Endothelial cell of umbilical vein (primary cell): ENCODE data around the gene ZMIZ1. TPM values are rescaled to one million over a fixed set of nuclear protein-coding genes. Genes with fewer than 3 reads are reported as not detected.

ENCODE experiments used
- BruUV-seq: library from RNA; stranded (reverse); fragments of 400-500 nt; replicated peaks from 2 replicates; lab custom pipeline; 2021; lab: Mats Ljungman, UMichigan
- CTCF ChIA-PET: fragments of 300-600, 350-600 bp; sonication (Branson Sonifier 250); formaldehyde crosslinking; loops from one replicate; lab custom pipeline; 2021; ENCODE audit warnings: antibody characterized with exemption, inconsistent platforms; lab: Charles Lee
- POLR2A ChIA-PET: fragments of 300-600, 350-600 bp; sonication (Branson Sonifier 250); formaldehyde crosslinking; loops from one replicate; lab custom pipeline; 2021; ENCODE audit warnings: antibody characterized with exemption, inconsistent platforms; lab: Charles Lee
- DNase-seq: peaks from one replicate; pipeline ENCODE4 v3.0.0-alpha.2; 2011; ENCODE audit warnings: low read depth, low spot score
- FAIRE-seq: peaks from 2 replicates; lab custom pipeline; 2011; peaks lifted over from hg19 to GRCh38; lab: Jason Lieb, UNC
- H2AFZ ChIP-seq: 2 replicates; pipeline ENCODE4 v1.6.0; 2012; ENCODE audit warnings: low read depth, low read length, control low read depth, inconsistent platforms
- H3K27ac ChIP-seq: 2 replicates; pipeline ENCODE4 v1.5.1; 2011; ENCODE audit warnings: low read depth, mild to moderate bottlenecking, control low read depth, low read length, moderate library complexity; ENCODE audit not compliant: insufficient read depth
- H3K27me3 ChIP-seq, 2 experiments: 2 replicates each; pipeline versions ENCODE4 v1.6.0 to v1.6.1; 2011; ENCODE audit warnings: low read length in 2 of 2, mixed read lengths in 1 of 2; ENCODE audit not compliant: control insufficient read depth in 2 of 2, insufficient read depth in 2 of 2
- H3K36me3 ChIP-seq, 2 experiments: 2 replicates in 1 of 2; 3 replicates in 1 of 2; pipeline ENCODE4 v1.5.1; 2011; ENCODE audit warnings: low read length in 2 of 2, mild to moderate bottlenecking in 1 of 2, moderate library complexity in 1 of 2; ENCODE audit not compliant: control insufficient read depth in 2 of 2, insufficient read depth in 2 of 2; ENCODE audit errors: extremely low read depth in 1 of 2
- H3K4me1 ChIP-seq: 3 replicates; pipeline ENCODE4 v1.5.1; 2011; ENCODE audit warnings: mild to moderate bottlenecking, low read length; ENCODE audit not compliant: control insufficient read depth, insufficient read depth; ENCODE audit errors: extremely low read depth
- H3K4me2 ChIP-seq: 2 replicates; pipeline ENCODE4 v1.6.1; 2011; ENCODE audit warnings: low read length, control low read depth, mixed read lengths; ENCODE audit not compliant: insufficient read depth
- H3K4me3 ChIP-seq, 3 experiments: fragments of 200-600 bp in 1 of 3; sonication (generic), shearing (Covaris generic) in 1 of 3; replicated peaks in 1 of 3; 2 replicates each; pipeline ENCODE4 v1.5.1; 2011 to 2016; ENCODE audit warnings: control low read depth in 3 of 3, low read length in 3 of 3, mild to moderate bottlenecking in 2 of 3, inconsistent platforms in 1 of 3, low read depth in 1 of 3, moderate library complexity in 1 of 3; ENCODE audit not compliant: insufficient read depth in 1 of 3
- H3K79me2 ChIP-seq: 2 replicates; pipeline ENCODE4 v1.6.0; 2012; ENCODE audit warnings: low read length, inconsistent platforms; ENCODE audit not compliant: control insufficient read depth, insufficient read depth
- H3K9ac ChIP-seq: replicated peaks from 2 replicates; pipeline ENCODE3; 2011; ENCODE audit warnings: low read length, control low read depth; ENCODE audit not compliant: insufficient read depth; ENCODE audit errors: extremely low read depth
- H3K9me1 ChIP-seq: replicated peaks from 3 replicates; pipeline ENCODE4 v1.6.0; 2011; ENCODE audit warnings: mild to moderate bottlenecking, low read length; ENCODE audit not compliant: control insufficient read depth, insufficient read depth; ENCODE audit errors: extremely low read depth
- H3K9me3 ChIP-seq: replicated peaks from 2 replicates; pipeline ENCODE4 v1.5.1; 2012; ENCODE audit warnings: low read length, inconsistent platforms; ENCODE audit not compliant: control insufficient read depth, insufficient read depth
- H4K20me1 ChIP-seq: replicated peaks from 2 replicates; pipeline ENCODE3; 2011; ENCODE audit warnings: mild to moderate bottlenecking, low read length; ENCODE audit not compliant: control insufficient read depth, insufficient read depth; ENCODE audit errors: extremely low read depth
- CTCF ChIP-seq, 2 donors: IDR thresholded peaks; 1 replicate in 1 of 2; 2 replicates in 1 of 2; pipeline ENCODE4 v1.5.1; 2011; ENCODE audit warnings: low read length in 2 of 2, mild to moderate bottlenecking in 2 of 2, moderate library complexity in 2 of 2, control low read depth in 1 of 2, inconsistent platforms in 1 of 2, low read depth in 1 of 2; ENCODE audit not compliant: insufficient read depth in 1 of 2; ENCODE audit errors: extremely low read depth in 1 of 2
- EZH2 ChIP-seq: IDR thresholded peaks from 2 replicates; pipeline ENCODE4 v1.6.1; 2012; ENCODE audit warnings: borderline replicate concordance, low read depth, mild to moderate bottlenecking, moderate library complexity, low read length, inconsistent platforms; ENCODE audit not compliant: severe bottlenecking
- FOS ChIP-seq: IDR thresholded peaks from 2 replicates; pipeline ENCODE4 v1.6.1; 2011; ENCODE audit warnings: mild to moderate bottlenecking, low read length, moderate library complexity, borderline replicate concordance; ENCODE audit not compliant: insufficient read depth
- GATA2 ChIP-seq: IDR thresholded peaks from 2 replicates; pipeline ENCODE4 v1.7.0; 2011; ENCODE audit warnings: low read depth, mild to moderate bottlenecking, moderate library complexity, mixed read lengths, low read length; ENCODE audit not compliant: insufficient read length, insufficient read depth
- JUN ChIP-seq: IDR thresholded peaks from 2 replicates; pipeline ENCODE4 v1.6.1; 2011; ENCODE audit warnings: borderline replicate concordance, low read depth; ENCODE audit not compliant: insufficient read length, insufficient read depth
- MAX ChIP-seq: IDR thresholded peaks from 2 replicates; pipeline ENCODE4 v1.6.1; 2011; ENCODE audit not compliant: insufficient read depth, insufficient read length
- MYC ChIP-seq: IDR thresholded peaks from one replicate; pipeline ENCODE4 v1.6.1; 2011; ENCODE audit warnings: mild to moderate bottlenecking, low read depth, low read length
- POLR2A ChIP-seq: IDR thresholded peaks from 2 replicates; pipeline ENCODE4 v1.6.1; 2012; ENCODE audit warnings: low read depth, mild to moderate bottlenecking, control low read depth, low read length
- POLR2AphosphoS5 ChIP-seq: IDR thresholded peaks from 2 replicates; pipeline ENCODE4 v1.6.1; 2012; ENCODE audit warnings: low read depth, mild to moderate bottlenecking, control low read depth, low read length, moderate library complexity; ENCODE audit not compliant: insufficient read depth
- dilution Hi-C: fragments of 300-500 bp; cut with MboI; formaldehyde crosslinking; loops from one replicate; pipeline ENCODE4 v1.15.0; 2019; ENCODE audit warnings: low sequenced_read_pairs; ENCODE audit not compliant: extremely low pct_ligation_motif_present
- intact Hi-C: fragments of 100-400 bp; cut with micrococcal nuclease; formaldehyde crosslinking; loops from one replicate; pipeline ENCODE4 v1.10.0; 2022
- polyA plus RNA-seq, 4 experiments: library from polyadenylated mRNA; depleted of rRNA in 3 of 4; stranded (reverse) in 3 of 4; unstranded in 1 of 4; fragments of >200 nt; gene quantifications; 2 replicates each; pipeline versions ENCODE4 v1.2.1 to v1.2.3, GENCODE V29; 2011 to 2012; ENCODE audit warnings: missing spikeins in 1 of 4
- total RNA-seq: library from RNA; stranded (reverse); gene quantifications from 2 replicates; pipeline ENCODE4 v1.2.3, GENCODE V29; 2021

ZMIZ1 gene
- total and polyA plus RNA-seq, 2 donors (not counting 3 experiments of a cell fraction or from before 2014, with no cell fraction given) = 12.5 to 46.7 TPM

GRCh38 chr10:79237454-79238157, 168.8 kb downstream of the ZMIZ1 start:
- dilution Hi-C loops = no loop called here
- POLR2A ChIA-PET = no interaction called here

More at GRCh38 chr10:79237454-79238157, 168.8 kb downstream of the ZMIZ1 start:
- no peak overlapping the region for H3K4me2 ChIP-seq
- peaks cover 0 to 3% of the 10 kb centered on the region in 2 experiments for H3K36me3 ChIP-seq
- intact Hi-C loops = no loop called here
- BruUV-seq = no TSS peak
- H3K27ac ChIP-seq = peak overlapping the region; percentile 40
- no peaks in the 10 kb centered on the region for H3K27me3 ChIP-seq
- peak; percentile 58 for FAIRE-seq
- peak; percentile 27 for DNase-seq
- H3K9ac ChIP-seq = no peak overlapping the region
- CTCF ChIA-PET = no interaction called here
- H3K9me3 ChIP-seq = no peaks in the 10 kb centered on the region
- H2AFZ ChIP-seq = peak overlapping the region; percentile 6
- H3K4me1 ChIP-seq = peaks cover 53% of the 10 kb centered on the region
- no peaks in the 10 kb centered on the region for H4K20me1 ChIP-seq
- no peaks in the 10 kb centered on the region for H3K79me2 ChIP-seq
- no peak overlapping the region for H3K4me3 ChIP-seq
- no peaks in the 10 kb centered on the region for H3K9me1 ChIP-seq
- TF ChIP-seq MAX (no peak), GATA2 (no peak), POLR2A (no peak), EZH2 (no peak), POLR2AphosphoS5 (no peak), JUN (no peak), MYC (no peak), FOS (no peak), CTCF (IDR thresholded peaks at IDR 0.05; ENCODE audit: extremely low read depth in 1 of 2, insufficient read depth in 1 of 2, low read depth in 1 of 2, low read length in 2 of 2) (no peak)
